ENCODE measurements around the gene RAB1B. TPM values are rescaled to one million over a fixed set of nuclear protein-coding genes. Genes with fewer than 3 reads are reported as not detected.

Gene RAB1B
- total and polyA plus RNA-seq, 2 experiments from 2014 or later, result 17.3 to 103 TPM

GRCh38 chr11:66227700-66228099 lies 40.7 kb upstream of the RAB1B start:
- Histone ChIP-seq H3K36me3 (peaks cover 8% of the 10 kb centered on the region), H3K27ac (no peak overlapping the region), H3K9me3 (ENCODE audit: low read depth) (no peaks in the 10 kb centered on the region), H3K27me3 (no peaks in the 10 kb centered on the region), H3K4me3 (no peak overlapping the region), H3K4me1 (ENCODE audit: low read depth) (no peaks in the 10 kb centered on the region)
- no peak for TF ChIP-seq CTCF (IDR thresholded peaks at IDR 0.05; ENCODE audit: low read depth, low read length)
- DNase-seq (ENCODE audit: low read depth in 1 of 2, low spot score in 1 of 2), result no peak

- Histone ChIP-seq H3K27me3 (no peaks in the 10 kb centered on the region), H3K4me1 (ENCODE audit: low read depth) (no peaks in the 10 kb centered on the region), H3K36me3 (peaks cover 11% of the 10 kb centered on the region), H3K4me3 (no peak overlapping the region), H3K27ac (no peak overlapping the region), H3K9me3 (ENCODE audit: low read depth) (no peaks in the 10 kb centered on the region)
- no peak for TF ChIP-seq CTCF (IDR thresholded peaks at IDR 0.05; ENCODE audit: low read depth, low read length)
- DNase-seq (ENCODE audit: low read depth in 1 of 2, low spot score in 1 of 2), result no peak
Observed at GRCh38 chr11:66228521-66228920, 39.9 kb upstream of the RAB1B start.

- Histone ChIP-seq H3K36me3 (peaks cover 19% of the 10 kb centered on the region), H3K27me3 (no peaks in the 10 kb centered on the region), H3K4me3 (no peak overlapping the region), H3K4me1 (ENCODE audit: low read depth) (no peaks in the 10 kb centered on the region), H3K9me3 (ENCODE audit: low read depth) (no peaks in the 10 kb centered on the region), H3K27ac (no peak overlapping the region)
- no peak for DNase-seq (ENCODE audit: low read depth in 1 of 2, low spot score in 1 of 2)
- TF ChIP-seq CTCF (IDR thresholded peaks at IDR 0.05; ENCODE audit: low read depth, low read length), result no peak
Observed at GRCh38 chr11:66230156-66230555, 38.3 kb upstream of the RAB1B start.

- DNase-seq (ENCODE audit: low read depth in 1 of 2, low spot score in 1 of 2), result no peak
- Histone ChIP-seq H3K4me3 (no peak overlapping the region), H3K27ac (no peak overlapping the region), H3K9me3 (ENCODE audit: low read depth) (no peaks in the 10 kb centered on the region), H3K36me3 (peaks cover 19% of the 10 kb centered on the region), H3K4me1 (ENCODE audit: low read depth) (no peaks in the 10 kb centered on the region), H3K27me3 (no peaks in the 10 kb centered on the region)
- no peak for TF ChIP-seq CTCF (IDR thresholded peaks at IDR 0.05; ENCODE audit: low read depth, low read length)
Observed at GRCh38 chr11:66230978-66231377, 37.5 kb upstream of the RAB1B start.

GRCh38 chr11:66231561-66231960 lies 36.9 kb upstream of the RAB1B start:
- H3K9me3 ChIP-seq (ENCODE audit: low read depth), result no peaks in the 10 kb centered on the region
- H3K27me3 ChIP-seq, result no peaks in the 10 kb centered on the region
- no peak for DNase-seq (ENCODE audit: low read depth in 1 of 2, low spot score in 1 of 2)
- H3K36me3 ChIP-seq, result peaks cover 19% of the 10 kb centered on the region
- no peak for TF ChIP-seq CTCF (IDR thresholded peaks at IDR 0.05; ENCODE audit: low read depth, low read length)
- H3K4me1 ChIP-seq (ENCODE audit: low read depth), result no peaks in the 10 kb centered on the region
- H3K4me3 ChIP-seq, result no peak overlapping the region
- H3K27ac ChIP-seq, result no peak overlapping the region

GRCh38 chr11:66232769-66233168 lies 35.7 kb upstream of the RAB1B start:
- peaks cover 17% of the 10 kb centered on the region for H3K36me3 ChIP-seq
- H3K4me3 ChIP-seq, result no peak overlapping the region
- no peaks in the 10 kb centered on the region for H3K27me3 ChIP-seq
- H3K4me1 ChIP-seq (ENCODE audit: low read depth), result no peaks in the 10 kb centered on the region
- H3K27ac ChIP-seq, result no peak overlapping the region
- DNase-seq (ENCODE audit: low read depth in 1 of 2, low spot score in 1 of 2), result no peak
- TF ChIP-seq CTCF (IDR thresholded peaks at IDR 0.05; ENCODE audit: low read depth, low read length), result no peak
- no peaks in the 10 kb centered on the region for H3K9me3 ChIP-seq (ENCODE audit: low read depth)

All from cardiac muscle cell (in vitro differentiated cells and primary cell).